ENCODE results near the gene AARSD1. TPM values are rescaled to one million over a fixed set of nuclear protein-coding genes. Genes with fewer than 3 reads are reported as not detected.
A peak's percentile ranks its signal among the peaks of the same experiment; 100 is the strongest.
"Not testable (repeated sequence)": the region's sequence is repeated elsewhere in the genome, so short reads cannot be mapped to it uniquely, and the experiment has no call there.

The AARSD1 gene
- total RNA-seq, 1 donor from 2014 or later, result 59.3 TPM

GRCh38 chr17:43006639-43007551, 42.6 kb upstream of the AARSD1 start, which contains the start of gene IFI35:
TSS of gene IFI35 (plus strand) at chr17:43006784. CDS start at chr17:43006948, 164 bp downstream.
- Mint-ChIP-seq H3K27me3 (no peaks in the 10 kb centered on the region), H3K4me1 (ENCODE audit: low read depth) (peaks cover 3% of the 10 kb centered on the region), H3K36me3 (ENCODE audit: insufficient read depth) (peaks cover 4% of the 10 kb centered on the region), H3K9me3 (ENCODE audit: low read depth) (no peaks in the 10 kb centered on the region), H3K4me3 (ENCODE audit: low read depth) (peak within 1 kb of the TSS; percentile 55), H3K27ac (peak within 1 kb of the TSS; percentile 81)
- TF ChIP-seq CTCF (IDR thresholded peaks at IDR 0.05; ENCODE audit: unreplicated experiment), result peak; percentile 16
- DNase-seq (ENCODE audit: low spot score, unreplicated experiment), result no peak

GRCh38 chr17:43003542-43004172, 39.4 kb upstream of the AARSD1 start:
- DNase-seq (ENCODE audit: low spot score, unreplicated experiment), result no peak
- H3K36me3 Mint-ChIP-seq (ENCODE audit: insufficient read depth), result peaks cover 14% of the 10 kb centered on the region
- no peak for TF ChIP-seq CTCF (IDR thresholded peaks at IDR 0.05; ENCODE audit: unreplicated experiment)
- H3K9me3 Mint-ChIP-seq (ENCODE audit: low read depth), result no peaks in the 10 kb centered on the region
- no peak overlapping the region for H3K4me3 Mint-ChIP-seq (ENCODE audit: low read depth)
- H3K27me3 Mint-ChIP-seq, result no peaks in the 10 kb centered on the region
- peaks cover 9% of the 10 kb centered on the region for H3K4me1 Mint-ChIP-seq (ENCODE audit: low read depth)
- H3K27ac Mint-ChIP-seq, result peak overlapping the region; percentile 74

GRCh38 chr17:43000894-43001293, 36.6 kb upstream of the AARSD1 start:
- not testable (repeated sequence) for H3K4me3 Mint-ChIP-seq (ENCODE audit: low read depth); DNase-seq (ENCODE audit: low spot score, unreplicated experiment); H3K27ac Mint-ChIP-seq; H3K27me3 Mint-ChIP-seq; H3K9me3 Mint-ChIP-seq (ENCODE audit: low read depth)
- peaks cover 19% of the 10 kb centered on the region for H3K4me1 Mint-ChIP-seq (ENCODE audit: low read depth)
- H3K36me3 Mint-ChIP-seq (ENCODE audit: insufficient read depth), result peaks cover 14% of the 10 kb centered on the region

- Mint-ChIP-seq H3K9me3 (ENCODE audit: low read depth) (no peaks in the 10 kb centered on the region), H3K4me3 (ENCODE audit: low read depth) (peak overlapping the region; percentile 88), H3K27ac (peak overlapping the region; percentile 99), H3K27me3 (no peaks in the 10 kb centered on the region), H3K4me1 (ENCODE audit: low read depth) (peaks cover 24% of the 10 kb centered on the region), H3K36me3 (ENCODE audit: insufficient read depth) (peaks cover 16% of the 10 kb centered on the region)
- DNase-seq (ENCODE audit: low spot score, unreplicated experiment), result no peak
- TF ChIP-seq CTCF (IDR thresholded peaks at IDR 0.05; ENCODE audit: unreplicated experiment), result no peak
These were observed 34.8 kb upstream of the AARSD1 start for GRCh38 chr17:42999003-42999525.

- TF ChIP-seq CTCF (IDR thresholded peaks at IDR 0.05; ENCODE audit: unreplicated experiment), result peak; percentile 75
- Mint-ChIP-seq H3K4me1 (ENCODE audit: low read depth) (peaks cover 24% of the 10 kb centered on the region), H3K9me3 (ENCODE audit: low read depth) (no peaks in the 10 kb centered on the region), H3K27ac (peak within 1 kb of the TSS; percentile 99), H3K36me3 (ENCODE audit: insufficient read depth) (peaks cover 19% of the 10 kb centered on the region), H3K27me3 (no peaks in the 10 kb centered on the region), H3K4me3 (ENCODE audit: low read depth) (peak within 1 kb of the TSS; percentile 88)
- DNase-seq (ENCODE audit: low spot score, unreplicated experiment), result peak; percentile 87
These were observed 34.0 kb upstream of the AARSD1 start, which contains the start of gene RPL27 for GRCh38 chr17:42997984-42998938. TSS of gene RPL27 (plus strand) at chr17:42998419. CDS start at chr17:42998751, 332 bp downstream.
